ENCODE data around the gene SDSL. TPM values are rescaled to one million over a fixed set of nuclear protein-coding genes. Genes with fewer than 3 reads are reported as not detected.

SDSL gene
- total and polyA plus RNA-seq, 7 donors: 0.82 to 33.0 (median 1.9) TPM

GRCh38 chr12:113469224-113469948 is 47.2 kb downstream of the SDSL start:
- no peak overlapping the region for H3K27ac ChIP-seq
- 8 to 16% methylated on average over 17 of the region's 17 CpGs for WGBS, 2 donors
- H3K4me3 ChIP-seq: no peak overlapping the region
- intact Hi-C loops (cut with DNase I): no loop called here
- peaks cover 61 to 100% (median 93%) of the 10 kb centered on the region in 3 donors for H3K27me3 ChIP-seq
- DNase-seq: no peak
- TF ChIP-seq EP300 (IDR thresholded peaks at IDR 0.05) (no peak), POLR2AphosphoS5 (IDR thresholded peaks at IDR 0.05) (no peak), CTCF (IDR thresholded peaks at IDR 0.05) (no peak), POLR2A (IDR thresholded peaks at IDR 0.05) (no peak)
- peaks cover 0 to 32% (median 24%) of the 10 kb centered on the region in 4 donors for H3K4me1 ChIP-seq
- H3K36me3 ChIP-seq: no peaks in the 10 kb centered on the region
- H3K9me3 ChIP-seq: no peaks in the 10 kb centered on the region

DNA sequence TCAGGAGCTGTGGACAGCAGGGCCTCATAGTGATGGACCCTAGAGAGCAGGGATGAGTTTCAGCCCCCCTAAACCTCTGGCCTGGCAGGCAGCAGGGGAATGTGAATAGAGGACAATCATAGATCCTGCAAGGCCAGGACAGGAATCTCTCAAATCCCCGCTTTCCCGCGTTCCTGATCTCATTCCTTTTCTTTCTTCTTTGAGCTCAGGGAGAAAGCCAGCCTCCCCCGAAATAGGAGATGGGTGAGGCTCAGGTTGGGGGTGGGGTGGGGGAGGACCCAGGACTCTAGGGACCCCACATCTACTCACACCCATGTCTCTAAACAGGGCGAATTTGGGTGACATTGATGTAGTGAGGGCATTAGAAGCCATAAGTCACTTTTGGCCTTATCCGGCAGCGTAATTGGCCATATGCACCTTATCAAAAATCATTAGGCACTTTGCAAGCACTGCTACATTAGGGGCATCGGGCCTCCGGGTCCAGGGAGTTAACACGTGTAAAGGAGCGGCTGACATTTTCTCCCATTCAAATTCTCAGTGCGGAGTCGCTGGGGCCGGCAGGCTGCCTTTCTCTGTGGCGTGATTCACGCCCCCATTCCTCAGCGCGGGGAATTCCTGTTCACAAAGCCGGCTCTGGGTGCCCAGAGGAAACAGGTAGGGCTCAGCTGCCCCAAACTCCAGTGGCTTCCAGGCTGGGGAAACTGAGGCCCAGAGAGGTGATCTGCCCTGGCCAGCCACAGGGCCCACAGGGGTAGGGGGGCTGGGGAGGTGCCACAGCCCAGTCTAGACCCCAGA is 48.0 kb downstream of the SDSL start:
- H3K4me1 ChIP-seq: peaks cover 0 to 25% (median 16%) of the 10 kb centered on the region in 4 donors

DNA sequence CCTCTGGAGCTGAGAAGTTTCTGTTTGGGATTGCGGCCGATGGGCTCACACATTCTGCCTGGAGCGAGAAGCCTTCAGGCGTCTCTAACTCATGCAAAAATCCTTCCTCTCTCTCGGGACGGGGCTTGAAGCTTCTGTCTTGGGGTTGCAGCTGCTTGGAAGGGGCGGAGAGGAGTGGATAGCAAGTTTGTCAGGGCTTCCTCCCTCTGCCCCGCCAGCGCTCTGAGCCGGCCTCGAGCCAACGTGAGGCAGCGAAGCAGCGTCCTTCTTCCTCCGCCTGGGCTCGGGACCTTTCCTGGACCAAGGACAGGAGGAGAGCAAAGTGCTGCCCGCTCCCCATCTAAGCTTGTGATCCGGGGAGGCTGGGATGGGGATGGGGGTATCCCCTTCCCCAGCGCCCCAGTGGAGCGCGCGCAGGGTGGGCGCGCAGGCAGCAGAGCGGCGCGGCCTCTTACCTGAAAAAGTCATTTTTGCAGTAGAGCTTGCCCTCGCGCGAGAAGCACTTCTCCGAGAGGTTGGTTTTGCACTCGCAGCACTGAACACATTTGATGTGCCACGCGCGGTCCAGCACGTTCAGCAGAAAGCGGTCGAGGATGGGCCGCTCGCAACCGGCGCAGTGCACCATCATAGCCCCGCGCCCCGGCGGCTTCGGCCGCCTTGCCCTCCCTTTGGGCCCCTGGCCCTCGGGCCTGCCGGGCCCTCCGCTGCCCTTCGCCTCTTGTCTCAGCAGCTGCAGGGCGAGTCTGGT is 48.9 kb downstream of the SDSL start:
- WGBS, 2 donors: 4 to 16% methylated on average over 53 of the region's 53 CpGs
- Histone ChIP-seq H3K4me3 (no peak overlapping the region), H3K36me3 (no peaks in the 10 kb centered on the region), H3K27me3 (peaks cover 54 to 100% (median 93%) of the 10 kb centered on the region in 3 donors), H3K9me3 (no peaks in the 10 kb centered on the region), H3K4me1 (peaks cover 0 to 18% (median 11%) of the 10 kb centered on the region in 4 donors), H3K27ac (no peak overlapping the region)
- intact Hi-C loops (cut with DNase I): no loop called here
- TF ChIP-seq CTCF (IDR thresholded peaks at IDR 0.05) (no peak), POLR2AphosphoS5 (IDR thresholded peaks at IDR 0.05) (no peak), POLR2A (IDR thresholded peaks at IDR 0.05) (no peak)
- no peak for DNase-seq

More for the DNA sequence above, 48.0 kb downstream of the SDSL start:
- intact Hi-C loops (cut with DNase I): no loop called here
- H3K9me3 ChIP-seq: no peaks in the 10 kb centered on the region
- no peak for DNase-seq
- peaks cover 54 to 100% (median 93%) of the 10 kb centered on the region in 3 donors for H3K27me3 ChIP-seq
- H3K27ac ChIP-seq: no peak overlapping the region
- WGBS, 2 donors: 5 to 11% methylated on average over 19 of the region's 19 CpGs
- H3K36me3 ChIP-seq: no peaks in the 10 kb centered on the region
- H3K4me3 ChIP-seq: no peak overlapping the region
- TF ChIP-seq POLR2A (IDR thresholded peaks at IDR 0.05): no peak
- TF ChIP-seq POLR2AphosphoS5 (IDR thresholded peaks at IDR 0.05): no peak
- no peak for TF ChIP-seq EP300 (IDR thresholded peaks at IDR 0.05)
- no peak for TF ChIP-seq CTCF (IDR thresholded peaks at IDR 0.05)

GRCh38 chr12:113471619-113472171 is 49.5 kb downstream of the SDSL start, which contains the start of gene LHX5:
Gene LHX5, minus strand, starts transcription at chr12:113471871. Its CDS starts 373 bp downstream, at chr12:113471498.
- Histone ChIP-seq H3K27ac (no peak within 1 kb of the TSS), H3K36me3 (no peaks in the 10 kb centered on the region), H3K9me3 (no peaks in the 10 kb centered on the region), H3K27me3 (peaks cover 48 to 100% (median 93%) of the 10 kb centered on the region in 3 donors), H3K4me1 (peaks cover 0 to 17% (median 10%) of the 10 kb centered on the region in 4 donors), H3K4me3 (no peak within 1 kb of the TSS)
- no peak for DNase-seq
- TF ChIP-seq POLR2AphosphoS5 (IDR thresholded peaks at IDR 0.05): no peak
- TF ChIP-seq EP300 (IDR thresholded peaks at IDR 0.05): no peak
- no peak for TF ChIP-seq CTCF (IDR thresholded peaks at IDR 0.05)
- no peak for TF ChIP-seq POLR2A (IDR thresholded peaks at IDR 0.05)
- intact Hi-C loops (cut with DNase I): no loop called here
- 4 to 13% methylated on average over 43 of the region's 43 CpGs for WGBS, 2 donors

All from sigmoid colon (tissue), 7 donors.